Loucy (cell line): ENCODE data around the gene PTPRA.

Experiments
- EZH2phosphoT487 ChIP-seq: fragments of 200-600 bp; IDR thresholded peaks from 2 replicates; pipeline ENCODE4 v1.6.1; 2018; ENCODE audit warnings: antibody characterized with exemption, mild to moderate bottlenecking, moderate library complexity, borderline replicate concordance
- TF ChIP-seq, protein P1 (sequence below): fragments of 200-600 bp; sonication (generic); conservative IDR thresholded peaks from 2 replicates; pipeline ENCODE4 v1.5.1; 2014; ENCODE audit warnings: mild to moderate bottlenecking, antibody characterized with exemption, low read length

DNA sequence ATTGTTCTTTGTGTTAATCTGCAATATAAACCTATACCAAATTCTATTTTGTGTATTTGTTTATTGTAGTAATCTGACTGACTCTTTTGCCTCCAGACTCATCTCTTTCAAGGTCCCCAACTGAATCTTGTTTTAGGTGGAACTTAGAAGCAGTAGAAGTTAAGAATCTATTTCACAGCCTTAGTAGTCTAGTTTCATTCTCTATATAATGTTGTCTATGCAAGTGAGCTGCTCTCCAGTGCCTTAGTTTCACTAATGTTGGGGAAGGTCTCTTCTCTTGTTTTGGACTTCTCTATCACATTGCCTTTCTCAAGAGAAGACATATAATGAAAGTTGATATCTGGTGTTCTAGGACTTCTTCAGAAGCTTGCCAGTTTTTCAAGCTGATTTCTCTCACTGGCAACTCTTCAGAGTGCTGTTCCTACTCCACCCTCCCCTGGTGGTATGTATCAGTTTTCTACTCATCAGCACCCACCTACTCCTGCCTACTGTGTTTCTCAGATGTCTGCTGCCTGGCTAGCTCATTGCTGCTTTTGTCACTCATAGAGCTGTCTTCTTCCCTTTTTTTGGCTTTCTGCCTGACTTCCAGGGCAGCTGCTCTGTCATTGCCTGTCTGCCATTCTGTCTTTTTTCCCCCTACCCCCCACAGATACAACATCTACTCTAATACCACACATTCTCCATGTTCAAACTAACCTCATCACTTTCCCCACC, 82.1 kb downstream of the PTPRA start:
- no peak for TF ChIP-seq EZH2phosphoT487
- TF ChIP-seq, protein P1, sequence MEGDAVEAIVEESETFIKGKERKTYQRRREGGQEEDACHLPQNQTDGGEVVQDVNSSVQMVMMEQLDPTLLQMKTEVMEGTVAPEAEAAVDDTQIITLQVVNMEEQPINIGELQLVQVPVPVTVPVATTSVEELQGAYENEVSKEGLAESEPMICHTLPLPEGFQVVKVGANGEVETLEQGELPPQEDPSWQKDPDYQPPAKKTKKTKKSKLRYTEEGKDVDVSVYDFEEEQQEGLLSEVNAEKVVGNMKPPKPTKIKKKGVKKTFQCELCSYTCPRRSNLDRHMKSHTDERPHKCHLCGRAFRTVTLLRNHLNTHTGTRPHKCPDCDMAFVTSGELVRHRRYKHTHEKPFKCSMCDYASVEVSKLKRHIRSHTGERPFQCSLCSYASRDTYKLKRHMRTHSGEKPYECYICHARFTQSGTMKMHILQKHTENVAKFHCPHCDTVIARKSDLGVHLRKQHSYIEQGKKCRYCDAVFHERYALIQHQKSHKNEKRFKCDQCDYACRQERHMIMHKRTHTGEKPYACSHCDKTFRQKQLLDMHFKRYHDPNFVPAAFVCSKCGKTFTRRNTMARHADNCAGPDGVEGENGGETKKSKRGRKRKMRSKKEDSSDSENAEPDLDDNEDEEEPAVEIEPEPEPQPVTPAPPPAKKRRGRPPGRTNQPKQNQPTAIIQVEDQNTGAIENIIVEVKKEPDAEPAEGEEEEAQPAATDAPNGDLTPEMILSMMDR: no peak
